SK-N-MC (cell line): ENCODE results near the gene GLT6D1.
"Not testable (repeated sequence)": the region's sequence is repeated elsewhere in the genome, so short reads cannot be mapped to it uniquely, and the experiment has no call there.

ENCODE experiments used
- DNase-seq: peaks from one replicate; pipeline ENCODE4 v3.0.0-alpha.2; 2011; ENCODE audit warnings: low read depth, low spot score
- H3K27ac ChIP-seq: fragments of 200-600 bp; sonication (generic); 2 replicates; pipeline ENCODE4 v1.5.1; 2016; ENCODE audit warnings: mixed run types
- H3K36me3 ChIP-seq: fragments of 200-600 bp; sonication (generic); 2 replicates; pipeline ENCODE4 v1.6.1; 2017; ENCODE audit warnings: antibody characterized with exemption, low read length, mixed read lengths; ENCODE audit not compliant: insufficient read depth
- H3K4me3 ChIP-seq: fragments of 200-600 bp; sonication (generic); 2 replicates; pipeline ENCODE4 v1.5.1; 2016
- H3K9ac ChIP-seq: fragments of 200-600 bp; sonication (generic); 2 replicates; pipeline ENCODE4 v1.8.0; 2017; ENCODE audit warnings: mixed run types, mixed read lengths; ENCODE audit not compliant: insufficient read length
- H3K9me3 ChIP-seq: fragments of 200-600 bp; sonication (generic); 2 replicates; pipeline ENCODE4 v1.6.1; 2017; ENCODE audit warnings: low read depth, mild to moderate bottlenecking, antibody characterized with exemption, low read length, moderate library complexity, mixed read lengths
- EZH2 ChIP-seq: fragments of 200-600 bp; sonication (generic); IDR thresholded peaks from one replicate; pipeline ENCODE4 v1.6.1; 2017; ENCODE audit warnings: antibody characterized with exemption
- FOXP2 ChIP-seq: optimal IDR thresholded peaks from 2 replicates; pipeline ENCODE3; 2011; ENCODE audit warnings: mild to moderate bottlenecking, moderate library complexity; ENCODE audit not compliant: insufficient read depth; ENCODE audit errors: extremely low read length, control extremely low read depth
- POLR2AphosphoS5 ChIP-seq: IDR thresholded peaks from 2 replicates; pipeline ENCODE4 v1.6.1; 2012; ENCODE audit warnings: mild to moderate bottlenecking, low read depth, low read length, borderline replicate concordance

Gene GLT6D1

DNA sequence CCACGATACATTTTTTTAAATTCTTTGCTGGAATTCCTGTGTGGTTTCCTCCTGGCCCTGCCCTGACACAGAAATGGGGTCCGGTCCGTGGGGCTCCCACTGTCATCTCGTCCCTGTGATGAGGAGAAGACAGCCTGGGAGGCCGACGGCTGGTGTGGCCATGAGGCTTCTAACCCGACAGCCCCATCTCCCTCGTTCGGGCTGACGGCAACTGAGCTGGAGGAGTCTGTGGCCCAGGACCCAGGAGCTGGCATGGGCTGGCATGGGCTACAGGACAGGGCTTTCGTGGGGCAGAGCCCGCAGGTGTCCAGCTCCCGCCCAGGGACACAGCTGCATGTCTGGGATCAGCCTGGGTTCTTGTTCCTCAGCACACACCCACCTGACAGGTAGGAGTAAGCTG is 37.6 kb upstream of the GLT6D1 start:
- TF ChIP-seq POLR2AphosphoS5 (no peak), FOXP2 (no peak), EZH2 (no peak)
- H3K27ac ChIP-seq, result no peak overlapping the region
- no peaks in the 10 kb centered on the region for H3K9me3 ChIP-seq
- no peak for DNase-seq
- H3K9ac ChIP-seq, result no peak overlapping the region
- no peak overlapping the region for H3K4me3 ChIP-seq
- H3K36me3 ChIP-seq, result no peaks in the 10 kb centered on the region

DNA sequence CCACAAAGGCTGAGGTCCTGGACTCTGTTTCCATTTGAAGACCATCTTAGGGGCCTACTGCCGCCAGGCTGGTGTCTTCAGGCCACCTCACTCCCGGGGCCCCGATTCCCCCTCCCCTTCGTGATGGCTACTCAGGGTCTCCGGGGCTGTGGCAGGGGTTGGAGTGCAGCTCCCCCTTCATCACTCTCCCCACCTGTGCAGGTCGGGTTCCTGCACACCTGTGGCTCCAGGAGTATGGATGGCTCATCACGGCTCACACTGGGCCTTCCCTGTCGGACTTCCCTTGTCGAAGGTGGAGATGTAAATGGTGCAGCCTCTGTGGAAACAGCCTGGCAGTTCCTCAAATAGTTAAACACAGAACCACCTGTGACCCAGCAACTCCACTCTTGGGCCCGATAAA is 35.6 kb upstream of the GLT6D1 start:
- DNase-seq, result no peak
- no peaks in the 10 kb centered on the region for H3K36me3 ChIP-seq
- H3K9me3 ChIP-seq, result no peaks in the 10 kb centered on the region
- H3K9ac ChIP-seq, result no peak overlapping the region
- no peak overlapping the region for H3K27ac ChIP-seq
- no peak for TF ChIP-seq EZH2
- TF ChIP-seq POLR2AphosphoS5, result no peak
- no peak for TF ChIP-seq FOXP2
- H3K4me3 ChIP-seq, result no peak overlapping the region

DNA sequence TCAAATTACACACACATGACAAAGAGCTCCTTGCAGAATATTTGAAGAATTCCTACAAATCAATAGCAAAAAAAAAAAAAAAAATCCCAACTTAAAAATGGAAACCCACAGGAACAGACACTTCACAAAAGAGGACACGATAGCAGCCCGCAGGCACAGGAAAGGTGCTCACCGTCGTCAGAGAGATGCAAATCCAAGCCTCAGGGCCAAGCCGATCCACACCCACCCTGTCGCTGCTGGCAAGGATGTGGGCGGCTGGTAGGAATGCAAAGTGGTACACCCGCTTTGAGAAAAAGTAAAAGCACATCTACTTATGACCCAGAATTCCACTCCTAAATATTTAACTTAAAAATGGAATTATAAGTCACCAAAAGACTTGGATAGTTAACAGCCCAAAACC is 34.6 kb upstream of the GLT6D1 start:
- TF ChIP-seq FOXP2 (no peak), EZH2 (no peak), POLR2AphosphoS5 (no peak)
- Histone ChIP-seq H3K36me3 (no peaks in the 10 kb centered on the region), H3K4me3 (no peak overlapping the region), H3K27ac (no peak overlapping the region), H3K9ac (no peak overlapping the region), H3K9me3 (no peaks in the 10 kb centered on the region)
- no peak for DNase-seq

DNA sequence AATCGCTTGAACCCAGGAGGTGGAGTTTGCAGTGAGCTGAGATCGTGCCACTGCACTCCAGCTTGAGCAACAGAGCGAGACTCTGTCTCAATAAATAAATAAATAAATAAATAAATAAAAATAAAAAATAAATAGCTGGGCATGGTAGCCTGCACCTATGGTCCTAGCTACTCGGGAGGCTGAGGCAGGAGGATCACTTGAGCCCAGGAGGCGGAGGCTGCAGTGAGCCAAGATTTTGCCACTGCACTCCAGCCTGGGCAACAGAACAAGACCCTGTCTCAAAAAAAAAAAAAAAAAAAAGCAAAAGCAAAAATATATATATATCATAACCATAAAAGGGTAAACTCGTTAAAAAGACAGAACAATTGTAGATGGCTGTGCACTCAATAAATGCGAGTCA is 33.4 kb upstream of the GLT6D1 start:
- H3K36me3 ChIP-seq, H3K9me3 ChIP-seq, H3K9ac ChIP-seq, H3K4me3 ChIP-seq, DNase-seq, H3K27ac ChIP-seq: not testable (repeated sequence)

DNA sequence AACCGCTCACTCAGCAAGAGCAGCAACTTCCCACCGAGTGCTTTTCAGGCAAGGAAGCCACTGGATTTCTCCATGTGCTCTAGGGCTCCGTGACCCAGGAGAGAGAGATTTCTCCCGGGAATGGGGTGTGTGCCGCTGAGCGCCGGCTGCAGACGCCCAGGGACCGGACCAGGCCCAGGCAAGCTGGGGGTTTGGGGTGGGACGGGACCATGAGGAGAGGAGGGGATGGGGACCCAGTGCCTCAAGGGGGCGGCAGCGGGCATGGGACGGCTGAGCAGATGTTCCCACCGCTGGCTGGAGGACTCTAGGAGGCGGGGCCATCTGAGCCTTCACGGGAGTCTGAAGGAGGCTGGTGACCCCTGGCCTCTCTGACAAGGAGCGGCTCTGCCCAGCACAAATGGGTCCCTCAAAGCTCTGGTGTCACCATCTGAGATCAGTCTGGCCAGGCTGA is 32.3 kb upstream of the GLT6D1 start:
- H3K36me3 ChIP-seq, result no peaks in the 10 kb centered on the region
- no peak overlapping the region for H3K4me3 ChIP-seq
- TF ChIP-seq EZH2 (no peak), POLR2AphosphoS5 (no peak), FOXP2 (no peak)
- no peaks in the 10 kb centered on the region for H3K9me3 ChIP-seq
- H3K9ac ChIP-seq, result no peak overlapping the region
- DNase-seq, result no peak
- H3K27ac ChIP-seq, result no peak overlapping the region

DNA sequence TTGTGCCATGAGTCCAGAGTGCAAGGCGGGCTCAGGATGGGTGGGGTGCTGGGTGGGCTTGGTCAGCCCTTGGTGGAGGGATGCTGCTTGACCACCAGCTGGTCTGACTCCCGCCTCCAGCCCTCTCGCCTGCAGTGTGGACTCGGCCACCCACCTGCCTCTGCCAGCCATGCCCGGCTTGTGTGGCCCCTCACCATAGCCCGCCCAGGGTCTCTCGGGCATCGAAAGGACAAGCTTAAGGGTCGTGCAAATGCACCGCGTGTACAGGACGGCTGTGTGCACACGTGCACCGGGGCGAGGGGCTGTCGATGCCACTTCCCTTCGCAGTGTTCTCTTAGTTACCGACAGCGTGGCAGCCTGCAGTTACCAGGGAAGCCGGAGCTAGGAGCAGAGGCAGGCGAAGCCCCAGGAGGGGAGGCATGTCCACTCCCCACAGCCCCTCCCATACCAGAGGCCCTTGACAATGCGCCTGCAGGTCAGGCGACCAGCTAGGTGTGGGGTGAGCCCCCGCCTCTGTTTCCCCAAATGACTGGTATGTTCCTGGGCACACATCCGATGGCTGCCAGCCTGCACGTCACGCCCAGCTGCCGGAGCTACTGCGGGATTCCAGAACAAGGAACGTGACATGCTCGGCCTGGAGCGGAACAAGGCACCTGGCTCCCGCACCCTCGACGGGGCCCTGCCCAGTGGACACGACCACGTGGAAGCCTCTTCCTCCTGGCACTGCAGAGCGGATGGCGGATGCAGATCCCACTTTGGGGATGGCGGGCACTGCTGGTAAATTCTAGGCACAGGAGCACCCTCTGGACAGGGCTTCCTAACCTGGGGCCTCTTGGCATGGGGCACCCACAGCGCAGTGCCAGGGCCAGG is 31.6 kb upstream of the GLT6D1 start:
- Histone ChIP-seq H3K9me3 (no peaks in the 10 kb centered on the region), H3K36me3 (no peaks in the 10 kb centered on the region), H3K4me3 (no peak overlapping the region), H3K27ac (no peak overlapping the region), H3K9ac (no peak overlapping the region)
- TF ChIP-seq EZH2, result no peak
- TF ChIP-seq FOXP2, result no peak
- DNase-seq, result no peak

DNA sequence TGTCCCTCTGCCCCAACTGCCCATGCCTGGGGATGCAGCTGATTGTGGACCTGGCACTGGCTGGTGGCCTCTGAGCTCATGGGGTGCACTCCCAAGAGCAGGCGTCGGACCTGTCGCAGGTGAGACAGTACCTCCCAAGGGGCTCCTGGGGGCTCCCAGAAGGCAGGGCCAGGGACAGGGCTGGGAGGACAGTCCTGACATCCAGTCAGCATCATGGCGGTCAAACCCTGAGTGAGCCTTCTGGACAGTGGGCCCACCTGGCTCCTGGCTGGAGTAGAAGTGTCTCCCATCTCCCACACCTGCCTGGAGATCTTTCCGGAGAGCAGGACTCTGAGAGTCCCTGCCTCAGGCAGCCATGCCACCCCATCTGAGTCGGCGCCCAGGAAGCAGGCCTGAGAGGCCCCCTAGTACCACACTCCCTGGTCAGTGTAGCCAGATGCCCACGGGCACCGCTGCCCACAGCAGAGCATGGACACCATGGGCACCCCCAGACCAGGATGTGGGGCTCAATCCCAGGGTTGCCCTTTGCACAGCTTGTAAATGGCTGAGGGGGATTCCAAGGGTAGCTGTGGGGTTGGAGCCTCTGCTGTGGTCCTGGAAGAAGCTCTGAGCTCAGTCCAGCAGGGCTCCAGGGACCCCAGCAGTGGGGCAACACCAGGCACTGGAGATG is 30.4 kb upstream of the GLT6D1 start:
- H3K27ac ChIP-seq, result no peak overlapping the region
- H3K36me3 ChIP-seq, result no peaks in the 10 kb centered on the region
- H3K9ac ChIP-seq, result no peak overlapping the region
- TF ChIP-seq EZH2 (no peak), POLR2AphosphoS5 (no peak), FOXP2 (no peak)
- H3K4me3 ChIP-seq, result no peak overlapping the region
- no peak for DNase-seq
- H3K9me3 ChIP-seq, result no peaks in the 10 kb centered on the region

DNA sequence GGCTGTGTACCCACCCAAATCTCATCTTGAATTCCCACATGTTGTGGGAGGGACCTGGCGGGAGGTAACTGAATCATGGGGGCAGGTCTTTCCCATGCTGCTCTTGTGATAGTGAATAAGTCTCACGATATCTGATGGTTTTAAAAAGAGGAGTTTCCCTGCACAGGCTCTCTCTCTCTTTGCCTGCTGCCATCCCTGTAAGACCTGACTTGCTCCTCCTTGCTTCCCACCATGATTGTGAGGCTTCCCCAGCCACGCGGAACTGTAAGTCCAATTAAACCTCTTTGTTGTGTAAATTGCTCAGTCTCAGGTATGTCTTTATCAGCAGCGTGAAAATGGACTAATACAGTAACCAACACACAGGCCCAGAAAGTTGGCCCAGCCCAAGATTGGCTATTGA is 29.7 kb upstream of the GLT6D1 start:
- H3K27ac ChIP-seq, H3K36me3 ChIP-seq, DNase-seq, H3K4me3 ChIP-seq, H3K9ac ChIP-seq, H3K9me3 ChIP-seq: not testable (repeated sequence)

DNA sequence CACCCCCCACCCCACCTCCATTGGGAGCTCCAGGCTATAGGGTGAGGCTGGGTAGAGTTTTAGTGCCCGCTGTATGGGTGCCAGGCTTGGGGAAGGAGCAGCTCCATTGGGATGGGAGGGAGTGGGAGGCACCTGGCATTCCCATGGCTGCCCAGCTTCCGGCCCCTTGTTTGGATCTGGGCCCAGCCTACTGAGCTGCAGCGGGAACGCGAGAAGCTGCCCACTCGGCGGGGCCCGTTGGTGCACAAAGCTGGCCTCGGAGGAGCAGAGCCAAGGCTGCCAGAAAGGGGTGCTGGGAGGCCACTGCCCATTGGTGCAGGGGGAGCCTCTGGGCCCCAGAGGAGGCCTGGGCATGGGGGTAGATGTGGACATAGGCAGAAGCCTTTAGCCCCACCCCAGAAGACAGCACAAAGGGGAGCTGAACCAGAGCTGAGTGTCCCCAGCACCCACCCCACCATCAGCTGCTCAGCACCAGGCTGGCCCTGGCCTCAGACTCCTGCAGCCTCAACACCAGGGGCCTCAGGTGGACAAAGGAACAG is 28.2 kb upstream of the GLT6D1 start:
- no peak for DNase-seq
- Histone ChIP-seq H3K9me3 (no peaks in the 10 kb centered on the region), H3K27ac (no peak overlapping the region), H3K9ac (no peak overlapping the region), H3K4me3 (no peak overlapping the region), H3K36me3 (no peaks in the 10 kb centered on the region)
- no peak for TF ChIP-seq EZH2
- TF ChIP-seq FOXP2, result no peak
- no peak for TF ChIP-seq POLR2AphosphoS5
